Activated T-helper 1 cell treated with Interleukin-2 at 50 U/mL for 16 hours (primary cell): ENCODE data around the gene CENPO.

ENCODE experiments used
- DNase-seq: peaks from one replicate; pipeline ENCODE4 v3.0.0-alpha.2; 2020; ENCODE audit warnings: low read depth

The CENPO gene

GRCh38 chr2:24860631-24861030, 67.4 kb downstream of the CENPO start:
- no peak for DNase-seq

GRCh38 chr2:24861500-24861899, 68.3 kb downstream of the CENPO start:
- DNase-seq: no peak

- DNase-seq: no peak
These were observed 70.4 kb downstream of the CENPO start for GRCh38 chr2:24863641-24864040.

- no peak for DNase-seq
These were observed 73.7 kb downstream of the CENPO start for GRCh38 chr2:24866946-24867345.

GRCh38 chr2:24870440-24870839, 77.2 kb downstream of the CENPO start:
- no peak for DNase-seq

- DNase-seq: no peak
These were observed 77.9 kb downstream of the CENPO start for GRCh38 chr2:24870891-24871705.

- no peak for DNase-seq
These were observed 78.7 kb downstream of the CENPO start for GRCh38 chr2:24871852-24872333.
